Uterus (tissue), 2 donors: ENCODE data around the gene CCDC174.

ENCODE experiments used
- POLR2A ChIP-seq, 2 donors: fragments of 450-650 bp; IDR thresholded peaks; one replicate each; pipeline ENCODE4 v1.6.1; 2016; ENCODE audit warnings: antibody characterized with exemption in 2 of 2, mild to moderate bottlenecking in 1 of 2, moderate library complexity in 1 of 2
- TF ChIP-seq, protein P1 (sequence below), 4 experiments: fragments of 200-600 bp in 2 of 4; fragments of 450-650 bp in 2 of 4; sonication (generic) in 2 of 4; IDR thresholded peaks; one replicate each; pipeline ENCODE4 v1.5.1; 2016 to 2019; ENCODE audit warnings: antibody characterized with exemption in 4 of 4, mild to moderate bottlenecking in 2 of 4, moderate library complexity in 1 of 4

DNA sequence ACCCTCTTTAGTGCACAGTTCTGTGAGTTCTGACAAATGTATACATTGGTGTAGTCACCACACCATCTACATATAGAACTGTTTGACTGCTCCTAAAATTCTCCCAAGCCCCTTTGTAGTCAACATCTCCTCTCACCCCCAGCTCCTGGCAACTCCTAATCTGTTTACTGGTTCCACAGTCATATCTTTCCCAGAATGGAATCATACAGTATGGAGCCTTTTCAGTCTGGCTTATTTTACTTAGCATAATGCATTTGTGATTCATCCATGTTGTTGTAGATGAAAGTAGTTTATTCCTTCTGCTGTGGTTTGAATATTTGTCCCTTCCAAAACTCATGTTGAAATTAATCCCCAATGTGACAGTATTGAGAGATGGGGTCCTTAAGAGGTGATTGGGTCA, 41.6 kb upstream of the CCDC174 start:
- TF ChIP-seq, protein P1, sequence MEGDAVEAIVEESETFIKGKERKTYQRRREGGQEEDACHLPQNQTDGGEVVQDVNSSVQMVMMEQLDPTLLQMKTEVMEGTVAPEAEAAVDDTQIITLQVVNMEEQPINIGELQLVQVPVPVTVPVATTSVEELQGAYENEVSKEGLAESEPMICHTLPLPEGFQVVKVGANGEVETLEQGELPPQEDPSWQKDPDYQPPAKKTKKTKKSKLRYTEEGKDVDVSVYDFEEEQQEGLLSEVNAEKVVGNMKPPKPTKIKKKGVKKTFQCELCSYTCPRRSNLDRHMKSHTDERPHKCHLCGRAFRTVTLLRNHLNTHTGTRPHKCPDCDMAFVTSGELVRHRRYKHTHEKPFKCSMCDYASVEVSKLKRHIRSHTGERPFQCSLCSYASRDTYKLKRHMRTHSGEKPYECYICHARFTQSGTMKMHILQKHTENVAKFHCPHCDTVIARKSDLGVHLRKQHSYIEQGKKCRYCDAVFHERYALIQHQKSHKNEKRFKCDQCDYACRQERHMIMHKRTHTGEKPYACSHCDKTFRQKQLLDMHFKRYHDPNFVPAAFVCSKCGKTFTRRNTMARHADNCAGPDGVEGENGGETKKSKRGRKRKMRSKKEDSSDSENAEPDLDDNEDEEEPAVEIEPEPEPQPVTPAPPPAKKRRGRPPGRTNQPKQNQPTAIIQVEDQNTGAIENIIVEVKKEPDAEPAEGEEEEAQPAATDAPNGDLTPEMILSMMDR (IDR thresholded peaks at IDR 0.05): no peak
- TF ChIP-seq POLR2A (IDR thresholded peaks at IDR 0.05): no peak
